ENCODE measurements around the gene FSTL5. TPM values are rescaled to one million over a fixed set of nuclear protein-coding genes. Genes with fewer than 3 reads are reported as not detected.

The FSTL5 gene
- total RNA-seq, 2 donors from 2014 or later, result not detected

DNA sequence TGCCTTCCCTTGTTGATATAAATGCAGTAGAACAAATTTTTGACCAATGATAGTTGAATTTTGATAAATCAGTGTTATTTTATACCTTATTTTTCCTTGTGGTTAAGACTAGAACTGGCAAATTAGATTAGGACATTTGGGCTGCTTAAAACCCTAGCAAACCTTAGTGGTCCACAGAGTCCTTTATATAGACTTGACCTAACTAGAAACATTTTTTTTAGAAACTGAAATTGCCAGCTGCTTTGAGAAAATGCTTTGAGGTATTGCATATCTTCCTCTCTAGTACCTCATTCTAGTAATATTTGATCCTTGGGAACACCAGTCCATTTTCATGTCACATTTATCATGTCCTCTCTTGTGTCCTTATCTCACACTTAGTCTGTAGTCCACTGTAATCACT is 580.3 kb downstream of the FSTL5 start:
- H3K27ac ChIP-seq, result no peak overlapping the region
- no peak overlapping the region for H3K4me3 ChIP-seq
- H3K9me3 ChIP-seq, result no peaks in the 10 kb centered on the region
- TF ChIP-seq CTCF (IDR thresholded peaks at IDR 0.05), result no peak
- no peak for DNase-seq (ENCODE audit: low spot score)
- H3K36me3 ChIP-seq, result no peaks in the 10 kb centered on the region
- H3K4me1 ChIP-seq, result no peaks in the 10 kb centered on the region
- no peaks in the 10 kb centered on the region for H3K27me3 ChIP-seq

DNA sequence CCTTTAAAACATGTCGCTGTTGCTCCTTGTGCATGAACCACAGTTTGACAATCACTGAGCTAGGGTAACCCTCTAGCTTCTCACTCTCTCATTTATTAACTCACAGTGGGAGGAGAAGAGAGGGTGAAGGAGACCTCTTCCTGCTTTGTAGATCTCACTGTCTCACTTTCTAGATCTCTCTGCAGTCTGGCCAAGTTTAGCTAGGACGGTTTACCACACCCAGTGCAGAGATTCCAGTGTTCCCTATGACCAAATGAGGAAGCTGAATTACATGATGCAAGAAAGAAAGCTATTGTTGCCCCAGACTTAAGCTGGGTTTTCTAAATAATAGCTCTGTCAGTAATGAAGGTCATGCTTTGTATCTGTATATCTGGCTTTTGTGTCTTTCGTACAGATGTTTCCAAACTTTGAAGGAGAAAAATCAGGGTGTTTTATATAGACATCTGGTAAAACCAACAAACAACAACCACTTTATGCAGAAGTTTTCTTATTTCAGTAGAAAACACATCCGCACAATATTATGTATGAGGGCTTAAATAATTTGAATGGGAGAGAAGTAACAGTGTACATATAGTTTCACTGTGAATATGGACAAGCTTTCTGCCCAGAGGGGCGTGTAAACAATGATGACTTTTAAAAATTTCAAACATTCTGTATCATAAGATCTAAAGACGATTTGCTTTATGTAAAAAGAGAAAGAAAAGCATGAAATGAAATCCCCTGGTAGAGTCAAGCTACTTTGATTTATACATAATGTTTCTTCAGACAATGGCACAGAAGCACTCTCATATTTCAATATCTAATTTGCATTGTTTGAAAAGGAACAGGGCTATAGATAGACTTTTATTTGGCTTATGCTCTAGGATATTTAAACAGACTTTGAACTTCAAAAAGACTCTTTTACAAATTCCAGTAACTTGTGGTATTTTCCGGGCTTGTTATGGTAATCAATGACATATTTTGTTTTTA is 582.3 kb downstream of the FSTL5 start:
- H3K4me3 ChIP-seq, result no peak overlapping the region
- DNase-seq (ENCODE audit: low spot score), result no peak
- H3K27ac ChIP-seq, result no peak overlapping the region
- no peak for TF ChIP-seq CTCF (IDR thresholded peaks at IDR 0.05)
- no peaks in the 10 kb centered on the region for H3K9me3 ChIP-seq
- no peaks in the 10 kb centered on the region for H3K27me3 ChIP-seq
- no peaks in the 10 kb centered on the region for H3K36me3 ChIP-seq
- no peaks in the 10 kb centered on the region for H3K4me1 ChIP-seq

- Histone ChIP-seq H3K4me3 (no peak overlapping the region), H3K4me1 (no peaks in the 10 kb centered on the region), H3K36me3 (no peaks in the 10 kb centered on the region), H3K27ac (no peak overlapping the region), H3K27me3 (no peaks in the 10 kb centered on the region), H3K9me3 (no peaks in the 10 kb centered on the region)
- no peak for DNase-seq (ENCODE audit: low spot score)
- no peak for TF ChIP-seq CTCF (IDR thresholded peaks at IDR 0.05)
Measured at GRCh38 chr4:161577579-161578301, 586.1 kb downstream of the FSTL5 start.

DNA sequence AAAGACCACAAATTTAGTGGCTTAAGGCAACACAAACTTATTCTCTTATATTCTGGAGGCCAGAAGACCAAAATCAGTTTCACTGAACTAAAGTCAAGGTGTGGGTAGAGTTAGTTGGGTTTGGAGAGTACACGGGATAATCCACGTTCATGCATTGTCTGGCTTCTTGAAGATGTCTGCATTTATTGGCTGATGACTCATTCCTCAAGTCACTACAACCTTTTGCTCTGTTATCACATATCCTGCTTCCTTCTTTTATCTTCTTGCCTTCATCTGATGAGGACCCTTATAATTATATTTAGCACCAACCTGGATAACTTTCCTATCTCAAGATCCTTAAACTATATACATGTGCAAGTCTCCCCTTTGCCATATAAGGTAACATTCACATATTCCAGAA is 590.0 kb downstream of the FSTL5 start:
- Histone ChIP-seq H3K36me3 (no peaks in the 10 kb centered on the region), H3K4me3 (no peak overlapping the region), H3K4me1 (no peaks in the 10 kb centered on the region), H3K9me3 (no peaks in the 10 kb centered on the region), H3K27me3 (no peaks in the 10 kb centered on the region), H3K27ac (no peak overlapping the region)
- no peak for TF ChIP-seq CTCF (IDR thresholded peaks at IDR 0.05)
- no peak for DNase-seq (ENCODE audit: low spot score)

DNA sequence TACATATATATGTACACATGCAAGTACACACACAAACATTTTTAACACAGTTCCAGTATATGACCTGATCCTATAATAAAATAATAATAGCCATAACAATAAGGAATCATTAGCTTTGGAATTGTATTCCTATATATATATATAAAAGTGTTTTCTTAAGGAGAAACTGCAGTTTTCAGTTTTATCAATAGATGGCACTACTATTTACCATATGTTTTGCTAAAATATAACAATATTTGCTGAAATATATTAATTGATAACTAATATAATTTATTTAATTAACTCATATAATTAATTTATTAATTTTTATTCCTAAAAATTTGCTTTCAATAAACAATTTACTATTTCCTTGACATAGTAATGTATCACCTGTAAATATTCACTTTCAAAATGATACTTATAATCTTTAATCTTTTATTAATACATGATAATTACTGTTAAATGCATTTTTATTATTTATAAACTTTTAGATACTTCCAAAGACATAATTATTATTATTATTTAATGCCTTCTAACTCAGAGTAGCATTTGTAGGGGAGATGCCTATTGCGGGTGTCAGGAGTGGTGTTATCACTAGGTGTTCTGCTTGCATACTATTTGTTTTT is 599.5 kb downstream of the FSTL5 start:
- no peak overlapping the region for H3K27ac ChIP-seq
- H3K36me3 ChIP-seq, result no peaks in the 10 kb centered on the region
- DNase-seq (ENCODE audit: low spot score), result no peak
- no peaks in the 10 kb centered on the region for H3K27me3 ChIP-seq
- peak in 1 of 2 donors; percentile 25 for TF ChIP-seq CTCF (IDR thresholded peaks at IDR 0.05)
- H3K4me3 ChIP-seq, result no peak overlapping the region
- H3K9me3 ChIP-seq, result no peaks in the 10 kb centered on the region
- H3K4me1 ChIP-seq, result no peaks in the 10 kb centered on the region
